Right lobe of liver (tissue), 4 donors: ENCODE measurements around the gene FBXO9.

ENCODE experiments used
- CTCF ChIP-seq, 4 donors: fragments of 200-600 bp in 3 of 4; fragments of 450-650 bp in 1 of 4; IDR thresholded peaks; one replicate each; pipeline versions ENCODE4 v1.5.1 to v1.8.0; 2016 to 2022; ENCODE audit warnings: antibody characterized with exemption in 4 of 4, mild to moderate bottlenecking in 2 of 4
- POLR2A ChIP-seq: fragments of 450-650 bp; IDR thresholded peaks from one replicate; pipeline ENCODE4 v1.6.1; 2017; ENCODE audit warnings: antibody characterized with exemption, mild to moderate bottlenecking
- donor health status: DM: no; HTN: no; CAD: no.
- donor health status: DM: no; HTN: no; CAD: no.
- donor health status: DM: no; HTN: yes; CAD: no.

DNA sequence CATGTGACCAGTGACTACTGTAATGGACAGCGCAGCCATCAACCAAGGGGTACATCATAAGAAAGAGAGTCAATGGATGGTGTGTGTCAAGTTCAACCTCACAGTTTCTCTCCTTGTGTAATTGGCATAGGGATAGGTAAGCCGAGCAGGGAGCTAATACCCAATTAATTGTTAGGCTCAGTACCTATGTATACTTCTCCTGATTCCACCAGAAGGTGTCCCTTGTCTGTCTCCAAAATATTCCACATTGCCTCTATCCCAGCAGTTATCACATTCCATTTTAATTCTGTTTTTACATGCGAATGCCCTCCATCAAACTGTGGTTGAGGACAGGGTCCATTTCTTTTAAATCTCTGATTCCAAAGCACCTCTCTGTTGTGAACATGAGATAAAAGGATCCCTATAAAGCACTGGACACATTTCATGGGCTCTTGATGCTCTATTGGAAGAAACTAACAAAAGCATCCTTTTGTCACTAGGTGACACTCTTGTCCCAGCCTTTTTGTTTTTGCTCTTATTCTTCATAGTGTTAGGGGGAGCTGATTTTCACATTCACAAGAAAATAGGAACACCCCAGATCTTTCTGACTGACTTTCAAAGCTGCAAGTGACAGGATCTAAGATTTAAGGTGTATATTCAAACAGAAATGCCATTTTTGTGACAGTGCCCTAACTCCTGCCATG lies 38.9 kb downstream of the FBXO9 start:
- no peak for TF ChIP-seq CTCF (IDR thresholded peaks at IDR 0.05)
- TF ChIP-seq POLR2A, result no peak
